Fibroblast of mammary gland (primary cell): ENCODE measurements around the gene COMMD9.

Experiments
- DNase-seq: peaks from one replicate; pipeline ENCODE4 v3.0.0-alpha.2; 2010; ENCODE audit warnings: low read depth
- H3K4me3 ChIP-seq: 2 replicates; pipeline ENCODE4 v1.5.1; 2011; ENCODE audit warnings: low read depth, mild to moderate bottlenecking, low read length, moderate library complexity; ENCODE audit not compliant: control insufficient read depth
- TF ChIP-seq, protein P1 (sequence below): conservative IDR thresholded peaks from 2 replicates; pipeline ENCODE4 v1.5.1; 2011; ENCODE audit warnings: low read depth, low read length, inconsistent platforms; ENCODE audit not compliant: control insufficient read depth, insufficient read depth

The COMMD9 gene

GRCh38 chr11:36237391-36237790 is 51.8 kb downstream of the COMMD9 start:
- no peak for DNase-seq
- TF ChIP-seq, protein P1, sequence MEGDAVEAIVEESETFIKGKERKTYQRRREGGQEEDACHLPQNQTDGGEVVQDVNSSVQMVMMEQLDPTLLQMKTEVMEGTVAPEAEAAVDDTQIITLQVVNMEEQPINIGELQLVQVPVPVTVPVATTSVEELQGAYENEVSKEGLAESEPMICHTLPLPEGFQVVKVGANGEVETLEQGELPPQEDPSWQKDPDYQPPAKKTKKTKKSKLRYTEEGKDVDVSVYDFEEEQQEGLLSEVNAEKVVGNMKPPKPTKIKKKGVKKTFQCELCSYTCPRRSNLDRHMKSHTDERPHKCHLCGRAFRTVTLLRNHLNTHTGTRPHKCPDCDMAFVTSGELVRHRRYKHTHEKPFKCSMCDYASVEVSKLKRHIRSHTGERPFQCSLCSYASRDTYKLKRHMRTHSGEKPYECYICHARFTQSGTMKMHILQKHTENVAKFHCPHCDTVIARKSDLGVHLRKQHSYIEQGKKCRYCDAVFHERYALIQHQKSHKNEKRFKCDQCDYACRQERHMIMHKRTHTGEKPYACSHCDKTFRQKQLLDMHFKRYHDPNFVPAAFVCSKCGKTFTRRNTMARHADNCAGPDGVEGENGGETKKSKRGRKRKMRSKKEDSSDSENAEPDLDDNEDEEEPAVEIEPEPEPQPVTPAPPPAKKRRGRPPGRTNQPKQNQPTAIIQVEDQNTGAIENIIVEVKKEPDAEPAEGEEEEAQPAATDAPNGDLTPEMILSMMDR, result no peak
- no peak overlapping the region for H3K4me3 ChIP-seq

DNA sequence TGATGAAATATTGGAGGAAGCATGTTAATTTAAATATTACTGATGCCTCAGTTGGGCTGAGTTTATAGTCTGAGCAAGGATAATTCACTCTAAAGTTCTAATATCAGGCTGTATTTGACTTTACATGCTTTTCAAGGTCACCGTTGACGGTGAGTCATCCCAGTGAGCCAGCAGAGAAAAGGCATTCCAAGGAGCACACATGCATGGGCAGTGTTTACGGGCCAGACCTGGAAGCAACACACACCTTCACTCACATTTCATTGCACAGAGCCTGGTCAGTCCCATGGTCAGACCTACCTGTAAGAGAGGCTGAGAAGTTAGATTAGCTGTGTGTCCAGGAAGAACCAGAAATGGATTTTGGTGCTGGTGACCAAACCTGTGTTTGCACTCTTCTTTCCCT is 53.5 kb downstream of the COMMD9 start:
- peak; percentile 33 for DNase-seq
- no peak overlapping the region for H3K4me3 ChIP-seq
- TF ChIP-seq, protein P1, result no peak

DNA sequence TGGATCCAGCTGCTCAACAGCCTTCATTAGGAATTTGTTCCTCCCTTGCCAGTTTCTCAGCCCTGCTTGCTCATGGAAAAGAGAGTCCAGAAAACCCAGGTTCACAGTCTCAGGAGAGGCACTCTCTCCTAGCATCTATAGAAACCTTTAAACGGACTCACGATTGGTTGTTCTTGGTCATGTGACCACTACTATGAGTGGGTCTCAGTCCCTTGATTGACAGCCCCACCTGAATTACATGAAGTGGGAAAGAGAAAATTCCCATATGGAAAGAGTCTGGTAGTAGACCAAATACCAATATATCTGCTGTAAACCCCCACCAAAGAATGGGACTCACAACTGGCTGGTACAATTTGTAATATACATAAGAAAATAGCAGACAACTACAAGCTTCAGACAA is 54.4 kb downstream of the COMMD9 start:
- TF ChIP-seq, protein P1, result no peak
- H3K4me3 ChIP-seq, result no peak overlapping the region
- DNase-seq, result no peak

DNA sequence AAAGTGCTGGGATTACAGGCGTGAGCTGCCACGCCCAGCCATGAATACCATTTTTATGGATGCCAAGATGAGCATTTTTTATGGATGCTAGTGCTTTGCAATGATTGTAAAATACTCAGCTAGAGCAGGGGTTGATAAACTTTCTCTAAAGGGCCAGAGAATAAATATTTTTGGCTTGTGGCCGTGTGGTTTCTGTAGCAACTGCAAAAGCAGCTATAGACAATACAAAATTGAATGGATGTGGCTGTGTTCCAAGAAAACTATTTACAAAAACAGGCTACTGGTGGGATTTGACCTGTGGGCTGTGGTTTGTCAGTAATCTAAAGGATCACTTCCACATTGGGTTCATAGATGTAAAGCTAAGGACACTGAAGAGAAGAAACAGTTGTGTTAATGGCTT is 56.0 kb downstream of the COMMD9 start:
- DNase-seq, result peak; percentile 35
- TF ChIP-seq, protein P1, result no peak
- H3K4me3 ChIP-seq, result no peak overlapping the region

GRCh38 chr11:36230779-36231699 is 58.2 kb downstream of the COMMD9 start:
- H3K4me3 ChIP-seq, result no peak overlapping the region
- peak; percentile 77 for DNase-seq
- TF ChIP-seq, protein P1, result no peak

DNA sequence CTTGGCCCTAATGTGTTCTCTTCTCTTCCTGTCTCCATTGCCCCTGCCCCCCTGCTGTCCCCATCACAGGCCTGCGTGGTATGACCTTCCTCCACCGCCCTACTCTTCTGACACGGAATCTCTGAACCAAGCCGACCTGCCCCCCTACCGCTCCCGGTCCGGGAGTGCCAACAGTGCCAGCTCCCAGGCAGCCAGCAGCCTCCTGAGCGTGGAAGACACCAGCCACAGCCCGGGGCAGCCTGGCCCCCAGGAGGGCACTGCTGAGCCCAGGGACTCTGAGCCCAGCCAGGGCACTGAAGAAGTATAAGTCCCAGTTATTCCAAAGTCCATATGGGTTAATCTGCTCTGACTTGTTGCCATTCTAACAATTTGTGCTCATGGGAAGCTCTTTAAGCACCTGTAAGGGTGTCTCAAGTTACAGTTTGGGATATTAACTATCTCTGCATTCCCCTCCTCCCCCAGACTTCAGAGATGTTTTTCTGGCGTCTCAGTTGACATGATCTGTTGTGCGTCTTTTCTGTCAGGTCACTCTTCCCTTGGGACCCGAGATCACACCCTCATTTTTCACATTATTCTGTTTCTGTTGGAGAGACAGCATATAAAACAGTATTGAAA is 60.0 kb downstream of the COMMD9 start:
- no peak overlapping the region for H3K4me3 ChIP-seq
- no peak for DNase-seq
- TF ChIP-seq, protein P1, result no peak

GRCh38 chr11:36228689-36229088 is 60.5 kb downstream of the COMMD9 start:
- H3K4me3 ChIP-seq, result no peak overlapping the region
- TF ChIP-seq, protein P1, result no peak
- no peak for DNase-seq
